Liver (tissue), 9 donors: ENCODE data around the gene ANAPC16. TPM values are rescaled to one million over a fixed set of nuclear protein-coding genes. Genes with fewer than 3 reads are reported as not detected.
A peak's percentile ranks its signal among the peaks of the same experiment; 100 is the strongest.

Experiments used
- DNase-seq: peaks from one replicate; pipeline ENCODE4 v3.0.0-alpha.2; 2017; ENCODE audit warnings: low spot score
- H3K27ac ChIP-seq, 2 donors: one replicate each; pipeline ENCODE4 v1.7.0; 2013; ENCODE audit warnings: inconsistent platforms in 2 of 2, low read length in 2 of 2, control low read depth in 1 of 2, low read depth in 1 of 2, mild to moderate bottlenecking in 1 of 2
- H3K27me3 ChIP-seq, 4 donors: one replicate each; pipeline versions ENCODE4 v1.6.1 to v1.7.0; 2013; ENCODE audit warnings: low read length in 3 of 4, inconsistent platforms in 1 of 4, mild to moderate bottlenecking in 1 of 4, moderate library complexity in 1 of 4; ENCODE audit not compliant: control insufficient read depth in 4 of 4, insufficient read depth in 4 of 4
- H3K36me3 ChIP-seq, 4 donors: one replicate each; pipeline versions ENCODE4 v1.6.1 to v1.7.0; 2013; ENCODE audit warnings: low read length in 3 of 4, mild to moderate bottlenecking in 3 of 4, low read depth in 1 of 4, moderate library complexity in 1 of 4; ENCODE audit not compliant: control insufficient read depth in 4 of 4, insufficient read depth in 3 of 4
- H3K4me1 ChIP-seq, 4 donors: one replicate each; pipeline versions ENCODE4 v1.6.1 to v1.7.0; 2013; ENCODE audit warnings: low read length in 3 of 4, mild to moderate bottlenecking in 3 of 4, moderate library complexity in 1 of 4; ENCODE audit not compliant: control insufficient read depth in 4 of 4, insufficient read depth in 4 of 4
- H3K4me3 ChIP-seq, 3 donors: one replicate each; pipeline versions ENCODE4 v1.6.1 to v1.7.0; 2013; ENCODE audit warnings: low read length in 3 of 3, control low read depth in 1 of 3, low read depth in 1 of 3, mild to moderate bottlenecking in 1 of 3
- H3K9ac ChIP-seq, 2 donors: one replicate each; pipeline ENCODE4 v1.7.0; 2013; ENCODE audit warnings: low read length in 2 of 2, mild to moderate bottlenecking in 2 of 2, moderate library complexity in 2 of 2, control low read depth in 1 of 2, low read depth in 1 of 2
- H3K9me3 ChIP-seq, 4 donors: one replicate each; pipeline versions ENCODE4 v1.6.1 to v1.7.0; 2013; ENCODE audit warnings: low read length in 3 of 4; ENCODE audit not compliant: control insufficient read depth in 4 of 4
- CTCF ChIP-seq: fragments of 150-350 bp; IDR thresholded peaks from 2 replicates; pipeline ENCODE4 v1.5.1; 2017; ENCODE audit warnings: improper control_type of control experiment, low read depth, low read length; ENCODE audit not compliant: missing input control
- EGR1 ChIP-seq, 2 donors: IDR thresholded peaks; 2 replicates each; pipeline ENCODE4 v1.6.1; 2016 to 2018; ENCODE audit warnings: antibody characterized with exemption in 2 of 2, low read depth in 2 of 2
- FOXA1 ChIP-seq: IDR thresholded peaks from 2 replicates; pipeline ENCODE4 v1.6.1; 2016; ENCODE audit warnings: antibody characterized with exemption
- HNF4A ChIP-seq, 2 donors: conservative IDR thresholded peaks; 2 replicates each; pipeline ENCODE4 v1.6.1; 2016; ENCODE audit warnings: antibody characterized with exemption in 2 of 2, mild to moderate bottlenecking in 2 of 2
- JUND ChIP-seq, 2 donors: IDR thresholded peaks; 2 replicates each; pipeline ENCODE4 v1.6.1; 2016; ENCODE audit warnings: antibody characterized with exemption in 2 of 2
- MAX ChIP-seq: IDR thresholded peaks from 2 replicates; pipeline ENCODE4 v1.6.1; 2016; ENCODE audit warnings: antibody characterized with exemption
- NR2F2 ChIP-seq: IDR thresholded peaks from 2 replicates; pipeline ENCODE4 v1.6.1; 2016; ENCODE audit warnings: antibody characterized with exemption
- RAD21 ChIP-seq, 2 donors: IDR thresholded peaks; 2 replicates each; pipeline ENCODE4 v1.6.1; 2016; ENCODE audit warnings: antibody characterized with exemption in 2 of 2, mild to moderate bottlenecking in 2 of 2
- REST ChIP-seq: IDR thresholded peaks from 2 replicates; pipeline ENCODE4 v1.6.1; 2016; ENCODE audit warnings: antibody characterized with exemption, mild to moderate bottlenecking
- RXRA ChIP-seq, 2 donors: IDR thresholded peaks; 2 replicates each; pipeline ENCODE4 v1.6.1; 2017 to 2018; ENCODE audit warnings: antibody characterized with exemption in 2 of 2, mild to moderate bottlenecking in 1 of 2
- SP1 ChIP-seq: IDR thresholded peaks from 2 replicates; pipeline ENCODE4 v1.6.1; 2018; ENCODE audit warnings: antibody characterized with exemption, mild to moderate bottlenecking
- TAF1 ChIP-seq: conservative IDR thresholded peaks from 2 replicates; pipeline ENCODE4 v1.6.1; 2016; ENCODE audit warnings: antibody characterized with exemption, mild to moderate bottlenecking
- YY1 ChIP-seq: IDR thresholded peaks from 2 replicates; pipeline ENCODE4 v1.6.1; 2016; ENCODE audit warnings: antibody characterized with exemption, mild to moderate bottlenecking
- ZBTB33 ChIP-seq: IDR thresholded peaks from 2 replicates; pipeline ENCODE4 v1.6.1; 2016; ENCODE audit warnings: antibody characterized with exemption
- WGBS: extraction: QIAGEN DNeasy Blood & Tissue Kit; methylation state at CpG from one replicate; pipeline ENCODE4 v1.1.7; 2013; 5-methylcytosine and 5-hydroxymethylcytosine counted together
- polyA plus RNA-seq, 2 donors: library from polyadenylated mRNA; stranded (reverse) in 1 of 2; unstranded in 1 of 2; fragments of 200-250 nt in 1 of 2; fragments of >200 nt in 1 of 2; fragmentation: Nextera tagmentation in 1 of 2; extraction: Ambion mirVana in 1 of 2; gene quantifications; one replicate each; pipeline versions ENCODE4 v1.2.1 to v1.2.3, GENCODE V29; 2013 to 2015
- total RNA-seq, 2 donors: library from RNA; depleted of rRNA; stranded (reverse); fragments of >200 nt; gene quantifications; one replicate each; pipeline ENCODE4 v1.2.3, GENCODE V29; 2014
- donor health status: healthy.
- donor health status: healthy.
- donor health status: healthy.
- donor health status: healthy.
- donor health status: healthy.

Gene ANAPC16
- total and polyA plus RNA-seq, 4 donors: 36.8 to 96.3 (median 55.6) TPM

GRCh38 chr10:72273410-72274212 is 57.8 kb downstream of the ANAPC16 start, which contains the start of gene DDIT4:
DDIT4 (plus strand) TSS chr10:72273924; CDS start chr10:72274217, 293 bp downstream.
- Histone ChIP-seq H3K27me3 (no peaks in the 10 kb centered on the region), H3K27ac (peak within 1 kb of the TSS; percentile 97 to 98), H3K36me3 (peaks cover 0 to 5% (median 1%) of the 10 kb centered on the region in 4 donors), H3K9me3 (no peaks in the 10 kb centered on the region), H3K4me1 (peaks cover 3 to 35% (median 22%) of the 10 kb centered on the region in 4 donors), H3K4me3 (peak within 1 kb of the TSS; percentile 63 to 79 (median 65)), H3K9ac (peak within 1 kb of the TSS; percentile 76 to 88)
- peak; percentile 97 for DNase-seq
- TF ChIP-seq REST (peak; percentile 89), MAX (no peak), YY1 (peak; percentile 87), ZBTB33 (peak; percentile 0), EGR1 (IDR thresholded peaks at IDR 0.05; ENCODE audit: low read depth in 2 of 2) (peak; percentile 26 to 54), CTCF (no peak), RAD21 (IDR thresholded peaks at IDR 0.05) (peak in 1 of 2 donors; percentile 63), FOXA1 (no peak), JUND (IDR thresholded peaks at IDR 0.05) (peak; percentile 55 to 73), RXRA (IDR thresholded peaks at IDR 0.05) (peak; percentile 69), SP1 (peak; percentile 96), NR2F2 (peak; percentile 45), TAF1 (peak; percentile 95), HNF4A (conservative IDR thresholded peaks at IDR 0.05) (peak; percentile 53 to 71)
- under 1% methylated on average over 67 of the region's 67 CpGs for WGBS
